CD4-positive, CD25-positive, alpha-beta regulatory T cell (primary cell): ENCODE measurements around the gene TBL3. TPM values are rescaled to one million over a fixed set of nuclear protein-coding genes. Genes with fewer than 3 reads are reported as not detected.
A peak's percentile ranks its signal among the peaks of the same experiment; 100 is the strongest.
"Not testable (repeated sequence)": the region's sequence is repeated elsewhere in the genome, so short reads cannot be mapped to it uniquely, and the experiment has no call there.

Experiments
- ATAC-seq, 2 donors: fragments of 150-1000 bp; cut with Tn5 transposase; one replicate each; pipeline ENCODE4 v1.10.0; 2021; ENCODE audit warnings: low read depth in 2 of 2, moderate number of reproducible peaks in 2 of 2, moderate library complexity in 1 of 2
- DNase-seq, 3 donors: peaks; one replicate each; pipeline versions ENCODE4 v3.0.0 to v3.0.0-alpha.2; 2012 to 2022; ENCODE audit warnings: mixed read lengths in 1 of 3
- H3K27ac ChIP-seq: one replicate; pipeline ENCODE4 v1.7.0; 2013; ENCODE audit warnings: mild to moderate bottlenecking, low read length; ENCODE audit not compliant: insufficient read depth, poor library complexity, severe bottlenecking
- H3K27me3 ChIP-seq: one replicate; pipeline ENCODE4 v1.7.0; 2013; ENCODE audit warnings: low read length; ENCODE audit not compliant: control insufficient read depth, insufficient read depth
- H3K36me3 ChIP-seq: one replicate; pipeline ENCODE4 v1.7.0; 2013; ENCODE audit warnings: mild to moderate bottlenecking, low read length, moderate library complexity; ENCODE audit not compliant: control insufficient read depth, insufficient read depth
- H3K4me1 ChIP-seq: 2 replicates; pipeline ENCODE4 v1.7.0; 2013; ENCODE audit warnings: mild to moderate bottlenecking, low read length; ENCODE audit not compliant: insufficient read depth, control insufficient read depth, poor library complexity, severe bottlenecking
- H3K4me3 ChIP-seq: one replicate; pipeline ENCODE4 v1.7.0; 2013; ENCODE audit warnings: low read depth, mild to moderate bottlenecking, low read length, moderate library complexity
- H3K9me3 ChIP-seq, 2 experiments: 1 replicate in 1 of 2; 2 replicates in 1 of 2; pipeline ENCODE4 v1.7.0; 2013; ENCODE audit warnings: low read length in 2 of 2, mild to moderate bottlenecking in 1 of 2, moderate library complexity in 1 of 2; ENCODE audit not compliant: control insufficient read depth in 2 of 2
- H3K27ac Mint-ChIP-seq, 3 donors: one replicate each; pipeline ENCODE4 v1.8.0; 2020 to 2022; ENCODE audit warnings: mild to moderate bottlenecking in 3 of 3, mixed read lengths in 3 of 3, moderate library complexity in 2 of 3
- H3K27me3 Mint-ChIP-seq: one replicate; pipeline ENCODE4 v1.8.0; 2022; ENCODE audit warnings: mild to moderate bottlenecking, mixed read lengths
- H3K36me3 Mint-ChIP-seq: one replicate; pipeline ENCODE4 v1.8.0; 2020; ENCODE audit warnings: mixed read lengths
- H3K4me1 Mint-ChIP-seq, 4 donors: one replicate each; pipeline ENCODE4 v1.8.0; 2020 to 2022; ENCODE audit warnings: mixed read lengths in 4 of 4, mild to moderate bottlenecking in 1 of 4
- H3K4me3 Mint-ChIP-seq, 4 donors: one replicate each; pipeline ENCODE4 v1.8.0; 2020 to 2022; ENCODE audit warnings: mild to moderate bottlenecking in 4 of 4, mixed read lengths in 4 of 4, moderate library complexity in 3 of 4
- H3K9me3 Mint-ChIP-seq, 7 donors: one replicate each; pipeline ENCODE4 v1.8.0; 2020 to 2022; ENCODE audit warnings: mixed read lengths in 7 of 7, mild to moderate bottlenecking in 3 of 7, moderate library complexity in 2 of 7
- polyA plus RNA-seq, 4 donors: library from polyadenylated mRNA; unstranded; fragments of 300-500 nt; fragmentation: Illumina TruSeq; gene quantifications; one replicate each; pipeline ENCODE4 v1.2.3, GENCODE V29; 2021
- total RNA-seq: library from RNA; stranded (reverse); gene quantifications from one replicate; pipeline ENCODE4 v1.2.3, GENCODE V29; 2022

Gene TBL3
- total and polyA plus RNA-seq, 5 donors from 2014 or later = 25.3 to 60.0 (median 52.0) TPM

DNA sequence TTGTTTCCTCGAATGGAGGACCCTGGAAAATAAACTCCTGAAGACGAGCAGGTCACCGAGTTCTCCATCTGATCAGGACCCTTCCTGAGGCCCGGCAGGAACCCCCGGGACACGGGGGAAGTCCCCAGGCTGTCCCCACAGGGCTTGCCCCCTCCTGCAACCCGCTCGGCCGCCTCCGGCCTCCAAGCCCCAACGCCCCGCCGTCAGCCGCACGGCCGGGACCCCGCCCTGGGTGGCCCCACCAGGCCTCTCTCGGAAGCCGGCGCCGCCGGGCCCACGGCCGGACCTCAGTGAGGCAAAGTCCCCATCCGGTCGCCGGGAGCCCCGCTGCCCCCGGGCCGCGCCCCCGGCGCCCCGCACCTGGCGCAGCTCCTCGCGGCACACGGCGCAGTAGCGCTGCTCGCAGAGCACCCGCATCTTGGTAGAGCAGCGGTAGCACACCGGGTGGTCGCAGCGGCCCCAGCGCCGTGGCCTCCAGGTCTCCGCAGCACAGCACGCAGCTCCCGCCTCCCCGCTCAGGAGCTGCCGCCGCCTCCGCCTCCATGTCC, 37.4 kb downstream of the TBL3 start:
- Mint-ChIP-seq H3K4me3 (peak overlapping the region; percentile 72 to 97 (median 83)), H3K27ac (peak overlapping the region; percentile 38 to 78 (median 72)), H3K36me3 (no peaks in the 10 kb centered on the region), H3K27me3 (no peaks in the 10 kb centered on the region), H3K4me1 (peaks cover 0 to 47% (median 21%) of the 10 kb centered on the region in 4 donors), H3K9me3 (no peaks in the 10 kb centered on the region)
- Histone ChIP-seq H3K9me3 (no peaks in the 10 kb centered on the region), H3K27ac (peak overlapping the region; percentile 89), H3K27me3 (no peaks in the 10 kb centered on the region), H3K36me3 (no peaks in the 10 kb centered on the region), H3K4me1 (peaks cover 39% of the 10 kb centered on the region), H3K4me3 (peak overlapping the region; percentile 71)
- DNase-seq = peak in 1 of 3 donors; percentile 26
- ATAC-seq = peak; percentile 38 to 40

- Mint-ChIP-seq H3K27ac (peak within 1 kb of the TSS; percentile 91 to 98 (median 97)), H3K4me1 (peaks cover 0 to 41% (median 21%) of the 10 kb centered on the region in 4 donors)
- peak; percentile 97 to 98 for ATAC-seq
These were observed 38.1 kb downstream of the TBL3 start, which contains the start of gene ZNF598 for GRCh38 chr16:2009791-2010510. TSS of gene ZNF598 (minus strand) at chr16:2009821.

DNA sequence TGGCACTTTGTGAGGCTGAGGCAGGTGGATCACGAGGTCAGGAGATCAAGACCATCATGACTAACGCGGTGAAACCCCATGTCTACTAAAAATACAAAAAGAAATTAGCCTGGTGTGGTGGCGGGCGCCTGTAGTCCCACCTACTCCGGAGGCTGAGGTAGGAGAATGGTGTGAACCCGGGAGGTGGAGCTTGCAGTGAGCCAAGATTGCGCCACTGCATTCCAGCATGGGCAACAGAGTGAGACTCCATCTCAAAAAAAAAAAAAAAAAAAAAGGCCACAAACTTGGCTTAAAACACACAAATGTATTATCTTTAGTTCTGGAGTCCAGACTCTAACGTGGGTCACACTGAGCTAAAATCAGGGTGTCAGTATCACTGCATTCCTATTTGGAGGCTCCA, 39.9 kb downstream of the TBL3 start:
- not testable (repeated sequence) for H3K9me3 ChIP-seq, H3K36me3 Mint-ChIP-seq, H3K27ac ChIP-seq, H3K27me3 ChIP-seq, H3K36me3 ChIP-seq, H3K4me3 ChIP-seq, ATAC-seq, DNase-seq, H3K9me3 Mint-ChIP-seq, H3K27me3 Mint-ChIP-seq
- Mint-ChIP-seq H3K4me3 (peak overlapping the region in 2 of 4 donors; percentile 39 to 93), H3K27ac (peak overlapping the region in 2 of 3 donors; percentile 5 to 25), H3K4me1 (peaks cover 0 to 29% (median 15%) of the 10 kb centered on the region in 4 donors)
- peaks cover 33% of the 10 kb centered on the region for H3K4me1 ChIP-seq

More at GRCh38 chr16:2009791-2010510, 38.1 kb downstream of the TBL3 start, which contains the start of gene ZNF598:
- no peaks in the 10 kb centered on the region for H3K9me3 ChIP-seq
- H3K27me3 ChIP-seq = no peaks in the 10 kb centered on the region
- peaks cover 36% of the 10 kb centered on the region for H3K4me1 ChIP-seq
- DNase-seq = peak; percentile 74 to 89 (median 81)
- Mint-ChIP-seq H3K4me3 (peak within 1 kb of the TSS; percentile 92 to 97 (median 94)), H3K36me3 (no peaks in the 10 kb centered on the region), H3K9me3 (no peaks in the 10 kb centered on the region), H3K27me3 (no peaks in the 10 kb centered on the region)
- peak within 1 kb of the TSS; percentile 89 for H3K27ac ChIP-seq
- peak within 1 kb of the TSS; percentile 93 for H3K4me3 ChIP-seq
- H3K36me3 ChIP-seq = no peaks in the 10 kb centered on the region

- no peaks in the 10 kb centered on the region for H3K27me3 ChIP-seq
- no peak overlapping the region for H3K4me3 ChIP-seq
- H3K9me3 Mint-ChIP-seq = no peaks in the 10 kb centered on the region
- H3K27ac Mint-ChIP-seq = peak overlapping the region in 1 of 3 donors; percentile 26
- H3K36me3 ChIP-seq = no peaks in the 10 kb centered on the region
- peaks cover 15% of the 10 kb centered on the region for H3K4me1 ChIP-seq
- H3K4me3 Mint-ChIP-seq = peak overlapping the region in 1 of 4 donors; percentile 54
- ATAC-seq (no peak), DNase-seq (no peak)
- no peaks in the 10 kb centered on the region for H3K27me3 Mint-ChIP-seq
- peaks cover 0 to 12% (median 6%) of the 10 kb centered on the region in 4 donors for H3K4me1 Mint-ChIP-seq
- H3K9me3 ChIP-seq = no peaks in the 10 kb centered on the region
- H3K27ac ChIP-seq = no peak overlapping the region
- no peaks in the 10 kb centered on the region for H3K36me3 Mint-ChIP-seq
These were observed 41.7 kb downstream of the TBL3 start for GRCh38 chr16:2013527-2013926.

GRCh38 chr16:2015117-2015946, 43.5 kb downstream of the TBL3 start:
- DNase-seq = no peak
- Histone ChIP-seq H3K4me1 (peaks cover 13% of the 10 kb centered on the region), H3K9me3 (no peaks in the 10 kb centered on the region), H3K27ac (no peak overlapping the region), H3K27me3 (no peaks in the 10 kb centered on the region), H3K36me3 (no peaks in the 10 kb centered on the region), H3K4me3 (no peak overlapping the region)
- Mint-ChIP-seq H3K36me3 (no peaks in the 10 kb centered on the region), H3K9me3 (no peaks in the 10 kb centered on the region), H3K4me3 (no peak overlapping the region), H3K4me1 (peaks cover 0 to 2% (median under 1%) of the 10 kb centered on the region in 4 donors), H3K27ac (no peak overlapping the region), H3K27me3 (peaks cover 6% of the 10 kb centered on the region)
- ATAC-seq = no peak

GRCh38 chr16:2015947-2016208, 44.0 kb downstream of the TBL3 start:
- Mint-ChIP-seq H3K27me3 (peaks cover 11% of the 10 kb centered on the region), H3K4me1 (peaks cover 0 to 2% (median 0%) of the 10 kb centered on the region in 4 donors), H3K4me3 (no peak overlapping the region), H3K36me3 (no peaks in the 10 kb centered on the region), H3K9me3 (no peaks in the 10 kb centered on the region), H3K27ac (no peak overlapping the region)
- Histone ChIP-seq H3K4me1 (peaks cover 14% of the 10 kb centered on the region), H3K9me3 (no peaks in the 10 kb centered on the region), H3K27me3 (no peaks in the 10 kb centered on the region), H3K27ac (no peak overlapping the region), H3K4me3 (no peak overlapping the region), H3K36me3 (no peaks in the 10 kb centered on the region)
- DNase-seq (no peak), ATAC-seq (no peak)

DNA sequence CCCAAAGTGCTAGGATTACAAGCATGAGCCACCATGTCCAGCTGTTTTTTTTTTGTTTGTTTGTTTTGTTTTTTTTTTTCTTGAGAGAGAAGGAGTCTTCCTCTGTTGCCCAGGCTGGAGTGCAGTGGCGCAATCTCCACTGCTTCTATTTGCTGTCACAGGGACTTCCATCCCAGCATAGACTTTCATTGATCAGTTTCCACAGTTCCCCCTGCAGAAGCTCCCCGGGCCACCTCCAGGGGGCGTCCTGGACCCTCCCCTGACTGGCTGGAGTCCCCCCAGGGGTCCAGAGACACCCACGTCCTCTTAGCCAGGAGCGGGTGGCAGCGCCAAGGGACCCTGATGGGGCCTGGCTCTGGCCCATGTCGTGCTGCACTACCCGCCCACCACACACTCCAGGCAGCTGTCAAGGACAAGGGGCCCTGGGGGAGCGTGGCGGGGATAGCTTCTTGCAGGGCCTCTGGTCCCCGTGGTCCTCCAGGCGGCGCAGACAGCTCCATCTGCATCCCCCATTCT, 44.6 kb downstream of the TBL3 start:
- peaks cover 0 to 2% (median 0%) of the 10 kb centered on the region in 4 donors for H3K4me1 Mint-ChIP-seq
- Histone ChIP-seq H3K27me3 (no peaks in the 10 kb centered on the region), H3K27ac (no peak overlapping the region), H3K9me3 (no peaks in the 10 kb centered on the region), H3K36me3 (no peaks in the 10 kb centered on the region), H3K4me1 (peaks cover 14% of the 10 kb centered on the region), H3K4me3 (no peak overlapping the region)
- no peaks in the 10 kb centered on the region for H3K9me3 Mint-ChIP-seq
- H3K4me3 Mint-ChIP-seq = peak overlapping the region in 1 of 4 donors; percentile 54
- ATAC-seq (no peak), DNase-seq (no peak)
- no peaks in the 10 kb centered on the region for H3K36me3 Mint-ChIP-seq
- peaks cover 17% of the 10 kb centered on the region for H3K27me3 Mint-ChIP-seq
- H3K27ac Mint-ChIP-seq = no peak overlapping the region
